ENCODE data around the gene LRRC23. TPM values are rescaled to one million over a fixed set of nuclear protein-coding genes. Genes with fewer than 3 reads are reported as not detected.
A peak's percentile ranks its signal among the peaks of the same experiment; 100 is the strongest.

The LRRC23 gene
- total and polyA plus RNA-seq, 9 of the 15 experiments (the other 6 are each of a cell fraction or from before 2014, with no cell fraction given) = 2.2 to 7.0 (median 3.0) TPM

- TF ChIP-seq ZBTB11 (CRISPR knock-in tag; IDR thresholded peaks at IDR 0.05) (peak in 2 of 3 experiments; percentile 36 to 75; a peak in 3 of 6 replicates), YY1 (IDR thresholded peaks at IDR 0.05; ENCODE audit: borderline replicate concordance in 1 of 3, control insufficient read depth in 1 of 3, extremely low read depth in 1 of 3, insufficient read depth in 3 of 3, insufficient read length in 1 of 3, insufficient replicate concordance in 2 of 3, low read depth in 1 of 3, low read length in 2 of 3) (peak; percentile 49 to 90 (median 75)), ZNF518B (CRISPR knock-in tag; IDR thresholded peaks at IDR 0.05) (peak; percentile 93), FOXK2 (conservative IDR thresholded peaks at IDR 0.05 in 1 of 2, IDR thresholded peaks at IDR 0.05 in 1 of 2; ENCODE audit: low read depth in 2 of 2) (peak in 1 of 2 experiments; percentile 45; a peak in 3 of 4 replicates), ZNF23 (CRISPR knock-in tag; IDR thresholded peaks at IDR 0.05) (peak; percentile 78), ASH1L (IDR thresholded peaks at IDR 0.05; ENCODE audit: borderline replicate concordance, low read depth, partially characterized antibody) (peak; percentile 55), ZNF586 (CRISPR knock-in tag; conservative IDR thresholded peaks at IDR 0.05) (peak; percentile 95), ATF1 (CRISPR knock-in tag; IDR thresholded peaks at IDR 0.05) (no peak), ATF1 (tag; IDR thresholded peaks at IDR 0.05) (no peak; the same call in 1 of the 2 replicates), RFX7 (CRISPR knock-in tag; IDR thresholded peaks at IDR 0.05) (peak; percentile 97), ZNF551 (CRISPR knock-in tag; IDR thresholded peaks at IDR 0.05) (peak; percentile 95), MYNN (IDR thresholded peaks at IDR 0.05) (peak; percentile 69), MYNN (CRISPR knock-in tag; IDR thresholded peaks at IDR 0.05) (no peak), GTF2F1 (IDR thresholded peaks at IDR 0.05; ENCODE audit: low read depth, low read length) (peak; percentile 99), KLF1 (tag; IDR thresholded peaks at IDR 0.05) (no peak), ZNF174 (CRISPR knock-in tag; IDR thresholded peaks at IDR 0.05) (peak; percentile 77; the same call in 1 of the 2 replicates), ZNF764 (CRISPR knock-in tag; IDR thresholded peaks at IDR 0.05; ENCODE audit: low read depth) (peak; percentile 89), NFE2 (IDR thresholded peaks at IDR 0.05; ENCODE audit: low read depth) (no peak; the same call in 1 of the 2 replicates), ATF3 (IDR thresholded peaks at IDR 0.05) (no peak), ATF3 (CRISPR knock-in tag; conservative IDR thresholded peaks at IDR 0.05) (0 out of 2 replicates have a peak, but pooled peaks have one; percentile 12), NBN (IDR thresholded peaks at IDR 0.05; ENCODE audit: low read depth) (peak; percentile 91)
Measured at GRCh38 chr12:6943722-6944380, 39.2 kb downstream of the LRRC23 start, which contains the start of the genes C12orf57 and RNU7-1 (continued).
